Upper lobe of left lung (tissue), 6 donors: ENCODE data around the gene EVA1A. TPM values are rescaled to one million over a fixed set of nuclear protein-coding genes. Genes with fewer than 3 reads are reported as not detected.

Source experiments
- ATAC-seq, 2 donors: fragments of 200-7000 bp; cut with Tn5 transposase; one replicate each; pipeline ENCODE4 v1.9.1; 2022; ENCODE audit warnings: mild to moderate bottlenecking in 2 of 2, moderate library complexity in 2 of 2; ENCODE audit not compliant: low FRiP score in 2 of 2
- DNase-seq, 2 donors: peaks; one replicate each; pipeline ENCODE4 v3.0.0-alpha.2; 2019 to 2020
- H3K27ac ChIP-seq, 4 donors: fragments of 200-600 bp; sonication (generic); one replicate each; pipeline ENCODE4 v1.5.1; 2016 to 2019
- H3K27me3 ChIP-seq, 4 donors: fragments of 200-600 bp; sonication (generic); one replicate each; pipeline ENCODE4 v1.5.1; 2017 to 2019
- H3K36me3 ChIP-seq, 4 donors: fragments of 200-600 bp; sonication (generic); one replicate each; pipeline ENCODE4 v1.5.1; 2016 to 2019
- H3K4me1 ChIP-seq, 4 donors: fragments of 200-600 bp; sonication (generic); one replicate each; pipeline ENCODE4 v1.5.1; 2018 to 2019
- H3K4me3 ChIP-seq, 4 donors: fragments of 200-600 bp; sonication (generic); one replicate each; pipeline ENCODE4 v1.5.1; 2017 to 2019; ENCODE audit warnings: mild to moderate bottlenecking in 2 of 4, moderate library complexity in 1 of 4
- H3K9me3 ChIP-seq, 4 donors: fragments of 200-600 bp; sonication (generic); one replicate each; pipeline ENCODE4 v1.5.1; 2018 to 2019
- EP300 ChIP-seq, 4 donors: sonication (generic); formaldehyde crosslinking; IDR thresholded peaks; one replicate each; pipeline ENCODE4 v1.5.1; 2017; ENCODE audit warnings: antibody characterized with exemption in 4 of 4, control low read depth in 2 of 4
- POLR2A ChIP-seq, 4 donors: fragments of 450-650 bp; IDR thresholded peaks; one replicate each; pipeline ENCODE4 v1.5.1; 2016 to 2017; ENCODE audit warnings: antibody characterized with exemption in 4 of 4, mild to moderate bottlenecking in 2 of 4
- POLR2AphosphoS5 ChIP-seq, 2 donors: sonication (generic); formaldehyde crosslinking; IDR thresholded peaks; one replicate each; pipeline ENCODE4 v1.5.1; 2017; ENCODE audit warnings: antibody characterized with exemption in 2 of 2
- WGBS, 2 donors: methylation state at CpG; one replicate each; pipeline ENCODE4 v1.1.5; 2017 to 2018; 5-methylcytosine and 5-hydroxymethylcytosine counted together
- total RNA-seq, 6 donors: library from RNA; depleted of rRNA in 4 of 6; stranded (reverse); fragments of >200 nt in 4 of 6; gene quantifications; one replicate each; pipeline versions ENCODE4 v1.1.0 to v1.2.1, GENCODE V29; 2016 to 2021
- TF ChIP-seq, protein P1 (sequence below), 6 experiments: fragments of 450-650 bp in 4 of 6; fragments of 200-600 bp in 2 of 6; sonication (generic) in 2 of 6; IDR thresholded peaks; one replicate each; pipeline ENCODE4 v1.5.1; 2016 to 2019; ENCODE audit warnings: antibody characterized with exemption in 6 of 6
- donor health status: DM: no; HTN: no; CAD: no; lungs with moderate emphysema.
- donor health status: DM: no; HTN: yes; CAD: no; lungs with severe emphysema.

The EVA1A gene
- total RNA-seq, 6 donors from 2014 or later, result 30.4 to 96.9 (median 55.0) TPM

DNA sequence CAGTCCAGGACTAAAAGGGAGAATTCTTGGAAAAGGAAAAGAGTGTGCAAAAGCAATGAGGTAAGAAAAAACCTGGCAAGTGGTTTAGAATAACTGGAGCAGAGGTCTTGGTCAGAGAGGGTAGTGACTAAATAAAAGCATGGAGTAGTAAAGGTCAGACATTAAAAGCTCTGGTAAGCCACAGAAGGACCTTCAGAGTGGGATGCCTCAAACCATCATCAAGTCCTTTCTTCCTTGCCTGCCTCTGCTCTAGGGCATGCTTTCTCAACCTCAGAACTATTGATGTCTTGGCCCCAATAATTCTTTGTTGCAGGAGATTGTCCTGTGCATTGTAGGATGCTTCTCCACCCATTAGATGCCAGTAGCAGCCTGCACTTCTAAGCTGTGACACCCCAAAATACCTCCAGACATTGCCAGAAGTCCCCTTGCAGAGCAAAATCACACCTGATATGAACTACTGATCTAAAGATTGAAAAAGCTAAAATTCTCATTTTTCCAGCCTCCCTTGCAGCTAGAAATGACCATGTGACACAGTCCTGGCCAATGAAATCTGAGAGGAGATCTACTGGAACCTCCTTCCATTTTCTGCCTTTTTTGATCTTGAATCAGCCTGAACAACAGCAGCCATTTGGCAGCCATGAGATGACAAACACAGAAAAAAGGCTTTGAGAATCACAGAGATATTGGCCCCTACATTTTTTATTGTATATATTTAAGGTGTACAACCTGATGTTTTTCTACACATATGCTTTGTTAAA is 48.1 kb downstream of the EVA1A start:
- Histone ChIP-seq H3K27ac (no peak overlapping the region), H3K4me1 (no peaks in the 10 kb centered on the region), H3K9me3 (peaks cover 0 to 7% (median 0%) of the 10 kb centered on the region in 4 donors), H3K4me3 (no peak overlapping the region), H3K27me3 (no peaks in the 10 kb centered on the region), H3K36me3 (peaks cover 0 to 5% (median 0%) of the 10 kb centered on the region in 4 donors)
- TF ChIP-seq POLR2A (IDR thresholded peaks at IDR 0.05) (no peak), EP300 (IDR thresholded peaks at IDR 0.05) (no peak), POLR2AphosphoS5 (IDR thresholded peaks at IDR 0.05) (no peak)
- TF ChIP-seq, protein P1, sequence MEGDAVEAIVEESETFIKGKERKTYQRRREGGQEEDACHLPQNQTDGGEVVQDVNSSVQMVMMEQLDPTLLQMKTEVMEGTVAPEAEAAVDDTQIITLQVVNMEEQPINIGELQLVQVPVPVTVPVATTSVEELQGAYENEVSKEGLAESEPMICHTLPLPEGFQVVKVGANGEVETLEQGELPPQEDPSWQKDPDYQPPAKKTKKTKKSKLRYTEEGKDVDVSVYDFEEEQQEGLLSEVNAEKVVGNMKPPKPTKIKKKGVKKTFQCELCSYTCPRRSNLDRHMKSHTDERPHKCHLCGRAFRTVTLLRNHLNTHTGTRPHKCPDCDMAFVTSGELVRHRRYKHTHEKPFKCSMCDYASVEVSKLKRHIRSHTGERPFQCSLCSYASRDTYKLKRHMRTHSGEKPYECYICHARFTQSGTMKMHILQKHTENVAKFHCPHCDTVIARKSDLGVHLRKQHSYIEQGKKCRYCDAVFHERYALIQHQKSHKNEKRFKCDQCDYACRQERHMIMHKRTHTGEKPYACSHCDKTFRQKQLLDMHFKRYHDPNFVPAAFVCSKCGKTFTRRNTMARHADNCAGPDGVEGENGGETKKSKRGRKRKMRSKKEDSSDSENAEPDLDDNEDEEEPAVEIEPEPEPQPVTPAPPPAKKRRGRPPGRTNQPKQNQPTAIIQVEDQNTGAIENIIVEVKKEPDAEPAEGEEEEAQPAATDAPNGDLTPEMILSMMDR (IDR thresholded peaks at IDR 0.05), result no peak
- no peak for ATAC-seq
- no peak for DNase-seq

DNA sequence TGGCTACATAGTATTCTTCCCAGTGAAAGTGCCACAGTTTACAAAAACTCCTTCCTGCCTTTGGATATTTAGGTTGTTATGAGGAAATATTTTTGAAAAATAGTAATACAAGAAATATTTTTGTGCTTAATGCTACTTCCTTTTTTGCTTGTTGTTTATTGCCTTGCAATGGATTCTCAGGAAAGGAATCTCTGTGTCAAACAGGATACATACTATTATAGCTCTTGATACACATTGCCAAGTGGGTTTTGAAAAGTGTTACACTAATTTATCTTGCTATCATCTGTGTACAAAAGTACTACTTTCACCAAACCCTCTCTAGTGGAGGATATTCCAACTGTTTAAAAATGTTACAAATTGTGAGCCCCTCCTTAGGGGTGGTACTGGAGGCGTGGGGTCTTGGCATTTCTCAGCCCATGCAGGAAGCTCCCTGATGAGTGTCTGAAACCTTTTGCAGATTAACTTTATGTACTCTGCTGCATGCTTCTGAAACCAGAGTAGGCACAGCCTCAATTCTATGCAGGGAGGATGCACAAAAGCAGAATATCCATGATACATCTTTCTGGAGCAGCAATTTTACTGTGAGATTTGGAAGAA is 54.5 kb downstream of the EVA1A start:
- Histone ChIP-seq H3K27me3 (no peaks in the 10 kb centered on the region), H3K9me3 (no peaks in the 10 kb centered on the region), H3K4me1 (no peaks in the 10 kb centered on the region), H3K4me3 (no peak overlapping the region), H3K27ac (no peak overlapping the region), H3K36me3 (no peaks in the 10 kb centered on the region)
- 61% methylated on average over 1 of the region's 1 CpG; no CpG with 5 or more reads in 1 of the 2 donors for WGBS, 2 donors
- ATAC-seq (no peak), DNase-seq (no peak)
- TF ChIP-seq, protein P1 (IDR thresholded peaks at IDR 0.05), result no peak
- TF ChIP-seq EP300 (IDR thresholded peaks at IDR 0.05) (no peak), POLR2AphosphoS5 (IDR thresholded peaks at IDR 0.05) (no peak), POLR2A (IDR thresholded peaks at IDR 0.05) (no peak)

DNA sequence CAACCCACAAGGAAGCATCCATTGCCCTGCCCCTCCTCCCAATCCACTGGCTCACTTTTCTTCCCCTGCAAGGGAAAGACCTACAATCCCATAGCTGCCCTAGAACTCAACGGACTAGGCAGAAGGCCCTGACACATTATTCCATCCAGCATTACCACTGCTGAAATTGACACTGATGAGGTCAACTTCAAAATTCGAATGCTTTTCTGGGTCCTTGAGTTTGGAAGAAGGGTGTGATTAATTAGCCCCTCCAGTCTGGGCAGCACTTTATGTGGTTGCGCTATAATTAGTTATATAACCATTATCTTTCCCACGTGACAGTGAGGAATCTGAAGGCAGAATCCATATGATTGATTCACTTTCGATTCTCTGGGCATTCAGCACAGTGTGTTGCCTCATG is 55.7 kb downstream of the EVA1A start:
- no peak for ATAC-seq
- Histone ChIP-seq H3K36me3 (no peaks in the 10 kb centered on the region), H3K27ac (no peak overlapping the region), H3K4me3 (no peak overlapping the region), H3K9me3 (no peaks in the 10 kb centered on the region), H3K4me1 (no peaks in the 10 kb centered on the region), H3K27me3 (no peaks in the 10 kb centered on the region)
- no peak for TF ChIP-seq POLR2A (IDR thresholded peaks at IDR 0.05)
- no peak for TF ChIP-seq POLR2AphosphoS5 (IDR thresholded peaks at IDR 0.05)
- TF ChIP-seq, protein P1 (IDR thresholded peaks at IDR 0.05), result no peak
- no peak for TF ChIP-seq EP300 (IDR thresholded peaks at IDR 0.05)
- 76 to 81% methylated on average over 5 of the region's 5 CpGs for WGBS, 2 donors
- no peak for DNase-seq

DNA sequence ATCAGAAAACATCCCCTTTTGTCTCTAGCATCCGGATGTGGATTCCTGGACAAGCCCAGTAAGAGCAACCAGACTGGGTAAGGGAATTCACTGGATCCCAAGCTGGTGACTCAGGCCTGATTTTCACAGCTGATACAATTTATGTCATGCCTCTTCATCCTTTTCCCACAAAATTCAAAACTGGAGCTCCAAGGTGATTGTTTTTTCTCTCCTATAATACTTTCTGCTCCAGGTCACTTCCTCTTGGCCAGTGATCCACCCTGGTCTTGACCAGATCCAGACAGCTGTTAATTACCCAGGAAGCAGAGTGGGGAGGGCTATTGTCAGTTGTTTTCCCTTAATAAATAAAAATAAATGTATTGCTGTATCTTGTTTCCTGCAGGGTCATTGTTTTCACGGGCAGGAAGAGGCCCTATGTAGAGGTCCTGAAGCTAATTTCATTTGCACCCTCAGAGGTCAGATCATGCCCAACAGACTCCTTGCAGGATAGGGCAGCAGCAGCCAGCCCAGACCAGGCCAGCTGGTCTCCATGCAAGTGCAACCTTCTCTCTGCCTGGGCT is 57.6 kb downstream of the EVA1A start:
- Histone ChIP-seq H3K4me3 (no peak overlapping the region), H3K27me3 (no peaks in the 10 kb centered on the region), H3K36me3 (no peaks in the 10 kb centered on the region), H3K4me1 (no peaks in the 10 kb centered on the region), H3K27ac (no peak overlapping the region), H3K9me3 (no peaks in the 10 kb centered on the region)
- no peak for DNase-seq
- TF ChIP-seq POLR2A (IDR thresholded peaks at IDR 0.05) (no peak), POLR2AphosphoS5 (IDR thresholded peaks at IDR 0.05) (no peak), EP300 (IDR thresholded peaks at IDR 0.05) (no peak)
- TF ChIP-seq, protein P1 (IDR thresholded peaks at IDR 0.05), result no peak
- ATAC-seq, result no peak
- WGBS, 2 donors, result 35 to 38% methylated on average over 2 of the region's 2 CpGs
